ENCODE measurements around the gene B4GALT4.
"Not testable (repeated sequence)": the region's sequence is repeated elsewhere in the genome, so short reads cannot be mapped to it uniquely, and the experiment has no call there.

B4GALT4 gene

GRCh38 chr3:119170821-119171220, 69.9 kb downstream of the B4GALT4 start:
- DNase-seq (ENCODE audit: insufficient read length, low spot score) (no peak), FAIRE-seq (peak; percentile 6)
- no peak for TF ChIP-seq POLR2A (IDR thresholded peaks at IDR 0.05; ENCODE audit: low read depth, low read length)

DNA sequence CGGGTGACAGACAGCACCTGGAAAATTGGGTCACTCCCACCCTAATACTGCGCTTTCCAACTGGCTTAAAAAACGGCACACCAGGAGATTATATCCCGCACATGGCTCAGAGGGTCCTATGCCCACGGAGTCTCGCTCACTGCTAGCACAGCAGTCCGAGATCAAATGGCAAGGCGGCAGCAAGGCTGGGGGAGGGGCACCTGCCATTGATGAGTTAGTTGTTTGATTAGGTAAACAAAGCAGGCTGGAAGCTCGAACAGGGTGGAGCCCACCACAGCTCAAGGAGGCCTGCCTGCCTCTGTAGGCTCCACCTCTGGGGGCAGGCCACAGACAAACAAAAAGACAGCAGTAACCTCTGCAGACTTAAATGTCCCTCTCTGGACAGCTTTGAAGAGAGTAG, 75.9 kb downstream of the B4GALT4 start:
- not testable (repeated sequence) for DNase-seq (ENCODE audit: insufficient read length, low spot score); FAIRE-seq
